AG08396 (cell line): ENCODE measurements around the gene NODAL.
A peak's percentile ranks its signal among the peaks of the same experiment; 100 is the strongest.

Experiments used
- DNase-seq: peaks from one replicate; pipeline ENCODE4 v3.0.0; 2012; ENCODE audit warnings: low spot score, mixed read lengths

Gene NODAL

GRCh38 chr10:70432561-70433263, 8.8 kb downstream of the NODAL start:
- no peak for DNase-seq

- no peak for DNase-seq
Observed at GRCh38 chr10:70432101-70432500, 9.4 kb downstream of the NODAL start.

- DNase-seq: peak; percentile 81
Observed at GRCh38 chr10:70430493-70431445, 10.7 kb downstream of the NODAL start.

GRCh38 chr10:70426823-70427222, 14.7 kb downstream of the NODAL start:
- DNase-seq: no peak

- no peak for DNase-seq
Observed at GRCh38 chr10:70425096-70425495, 16.4 kb downstream of the NODAL start.

GRCh38 chr10:70424320-70424719, 17.2 kb downstream of the NODAL start:
- DNase-seq: no peak

- no peak for DNase-seq
Observed at GRCh38 chr10:70418713-70419112, 22.8 kb downstream of the NODAL start.

- peak; percentile 70 for DNase-seq
Observed at GRCh38 chr10:70418229-70418628, 23.3 kb downstream of the NODAL start.

GRCh38 chr10:70417568-70417967, 23.9 kb downstream of the NODAL start:
- no peak for DNase-seq

- no peak for DNase-seq
Observed at GRCh38 chr10:70412356-70412755, 29.1 kb downstream of the NODAL start.

- DNase-seq: no peak
Observed at GRCh38 chr10:70410608-70411007, 30.9 kb downstream of the NODAL start.

GRCh38 chr10:70409772-70410171, 31.7 kb downstream of the NODAL start:
- no peak for DNase-seq

GRCh38 chr10:70405037-70405824, 36.2 kb downstream of the NODAL start:
- peak; percentile 88 for DNase-seq

GRCh38 chr10:70404787-70405036, 36.8 kb downstream of the NODAL start:
- no peak for DNase-seq

GRCh38 chr10:70404036-70404786, 37.3 kb downstream of the NODAL start, which contains the start of gene EIF4EBP2:
TSS of gene EIF4EBP2 (plus strand) at chr10:70404145. CDS start at chr10:70404402, 257 bp downstream.
- DNase-seq: peak; percentile 94

- DNase-seq: no peak
Observed at GRCh38 chr10:70403483-70404035, 37.9 kb downstream of the NODAL start.

- no peak for DNase-seq
Observed at GRCh38 chr10:70399177-70399576, 42.3 kb downstream of the NODAL start.

GRCh38 chr10:70396140-70396539, 45.3 kb downstream of the NODAL start:
- no peak for DNase-seq

- DNase-seq: no peak
Observed at GRCh38 chr10:70391654-70392053, 49.8 kb downstream of the NODAL start.
